CD14-positive monocyte (primary cell): ENCODE measurements around the gene HLA-DRA. TPM values are rescaled to one million over a fixed set of nuclear protein-coding genes. Genes with fewer than 3 reads are reported as not detected.

Experiments
- DNase-seq, 3 donors: peaks; one replicate each; pipeline ENCODE4 v3.0.0-alpha.2; 2011 to 2022
- H2AFZ ChIP-seq: 2 replicates; pipeline ENCODE4 v1.6.0; 2012; ENCODE audit warnings: mild to moderate bottlenecking, low read depth, low read length, inconsistent platforms; ENCODE audit not compliant: insufficient read depth, poor library complexity, severe bottlenecking
- H3K27ac ChIP-seq, 2 donors: 1 replicate in 1 of 2; 2 replicates in 1 of 2; pipeline ENCODE4 v1.5.1; 2012 to 2013; ENCODE audit warnings: low read length in 2 of 2, control low read depth in 1 of 2, inconsistent platforms in 1 of 2, low read depth in 1 of 2, mild to moderate bottlenecking in 1 of 2
- H3K27me3 ChIP-seq, 2 donors: one replicate each; pipeline versions ENCODE4 v1.6.0 to v1.6.1; 2011 to 2013; ENCODE audit warnings: low read length in 2 of 2; ENCODE audit not compliant: control insufficient read depth in 2 of 2, insufficient read depth in 2 of 2
- H3K36me3 ChIP-seq, 2 donors: replicated peaks in 1 of 2; 1 replicate in 1 of 2; 2 replicates in 1 of 2; pipeline versions ENCODE4 v1.5.1 to v1.6.1; 2012 to 2013; ENCODE audit warnings: low read length in 2 of 2, control low read depth in 1 of 2, inconsistent platforms in 1 of 2, mild to moderate bottlenecking in 1 of 2; ENCODE audit not compliant: insufficient read depth in 2 of 2, control insufficient read depth in 1 of 2
- H3K4me1 ChIP-seq, 2 donors: 1 replicate in 1 of 2; 2 replicates in 1 of 2; pipeline versions ENCODE4 v1.5.1 to v1.6.1; 2012 to 2013; ENCODE audit warnings: low read length in 2 of 2, control low read depth in 1 of 2, inconsistent platforms in 1 of 2, mild to moderate bottlenecking in 1 of 2, moderate library complexity in 1 of 2; ENCODE audit not compliant: insufficient read depth in 2 of 2, control insufficient read depth in 1 of 2
- H3K4me2 ChIP-seq: replicated peaks from 2 replicates; pipeline ENCODE3; 2012; ENCODE audit warnings: low read length, moderate library complexity, mild to moderate bottlenecking; ENCODE audit not compliant: poor library complexity, severe bottlenecking; ENCODE audit errors: extremely low read depth
- H3K4me3 ChIP-seq, 3 experiments: fragments of 200-600 bp in 1 of 3; sonication (generic) in 1 of 3; replicated peaks in 1 of 3; 1 replicate in 2 of 3; 2 replicates in 1 of 3; pipeline ENCODE4 v1.5.1; 2011 to 2013; ENCODE audit warnings: low read length in 3 of 3, mild to moderate bottlenecking in 3 of 3, control low read depth in 2 of 3, low read depth in 2 of 3, inconsistent platforms in 1 of 3, moderate library complexity in 1 of 3
- H3K79me2 ChIP-seq: 2 replicates; pipeline ENCODE4 v1.6.0; 2012; ENCODE audit warnings: mild to moderate bottlenecking, control low read depth, inconsistent platforms, low read length, moderate library complexity; ENCODE audit not compliant: insufficient read depth
- H3K9ac ChIP-seq: 2 replicates; pipeline ENCODE4 v1.6.0; 2017; ENCODE audit warnings: low read length, mild to moderate bottlenecking; ENCODE audit not compliant: insufficient read depth, poor library complexity, severe bottlenecking
- H3K9me3 ChIP-seq, 2 donors: replicated peaks in 1 of 2; 1 replicate in 1 of 2; 2 replicates in 1 of 2; pipeline versions ENCODE4 v1.5.1 to v1.6.1; 2012 to 2013; ENCODE audit warnings: low read length in 2 of 2, control low read depth in 1 of 2; ENCODE audit not compliant: control insufficient read depth in 1 of 2, insufficient read depth in 1 of 2
- H4K20me1 ChIP-seq: 2 replicates; pipeline ENCODE4 v1.6.0; 2012; ENCODE audit warnings: mild to moderate bottlenecking, low read length, control low read depth, moderate library complexity; ENCODE audit not compliant: insufficient read depth
- H3K27ac Mint-ChIP-seq, 7 donors: one replicate each; pipeline ENCODE4 v1.8.0; 2020; ENCODE audit warnings: mild to moderate bottlenecking in 7 of 7, mixed read lengths in 7 of 7, moderate library complexity in 6 of 7, inconsistent platforms in 2 of 7
- H3K27me3 Mint-ChIP-seq, 3 donors: one replicate each; pipeline ENCODE4 v1.8.0; 2021 to 2022; ENCODE audit warnings: low read depth in 3 of 3, mild to moderate bottlenecking in 3 of 3, mixed read lengths in 3 of 3, moderate library complexity in 3 of 3, inconsistent platforms in 1 of 3
- H3K36me3 Mint-ChIP-seq, 2 donors: one replicate each; pipeline ENCODE4 v1.8.0; 2020; ENCODE audit warnings: mixed read lengths in 2 of 2, inconsistent platforms in 1 of 2, mild to moderate bottlenecking in 1 of 2
- H3K4me1 Mint-ChIP-seq: one replicate; pipeline ENCODE4 v1.8.0; 2020; ENCODE audit warnings: mild to moderate bottlenecking, mixed read lengths
- H3K4me3 Mint-ChIP-seq, 2 donors: one replicate each; pipeline ENCODE4 v1.8.0; 2020; ENCODE audit warnings: mild to moderate bottlenecking in 2 of 2, mixed read lengths in 2 of 2, moderate library complexity in 1 of 2
- H3K9me3 Mint-ChIP-seq, 7 donors: one replicate each; pipeline ENCODE4 v1.8.0; 2020 to 2022; ENCODE audit warnings: mixed read lengths in 7 of 7, mild to moderate bottlenecking in 6 of 7, moderate library complexity in 6 of 7, inconsistent platforms in 2 of 7
- WGBS: methylation state at CpG from one replicate; pipeline ENCODE4 v1.1.5; 2013; ENCODE audit warnings: missing lambda C conversion rate; ENCODE audit not compliant: insufficient coverage; 5-methylcytosine and 5-hydroxymethylcytosine counted together
- intact Hi-C, 2 donors: fragments of 100-400 bp; cut with micrococcal nuclease; formaldehyde crosslinking; loops; one replicate each; pipeline versions ENCODE4 v1.15.0 to v1.15.1; 2023
- polyA plus RNA-seq, 3 donors: library from polyadenylated mRNA; depleted of rRNA in 1 of 3; unstranded in 2 of 3; stranded (reverse) in 1 of 3; fragments of 300-500 nt in 2 of 3; fragments of >200 nt in 1 of 3; fragmentation: Illumina TruSeq in 2 of 3; gene quantifications; 1 replicate in 2 of 3; 2 replicates in 1 of 3; pipeline ENCODE4 v1.2.3, GENCODE V29; 2012 to 2021
- TF ChIP-seq, protein P1 (sequence below): fragments of 200-600 bp; IDR thresholded peaks from one replicate; pipeline ENCODE4 v1.8.0; 2022; ENCODE audit warnings: antibody characterized with exemption, mild to moderate bottlenecking

The HLA-DRA gene
- polyA plus RNA-seq, 3 donors: 4,194 to 5,181 (median 4,943) TPM

- no peak overlapping the region for H3K27ac ChIP-seq
- Mint-ChIP-seq H3K27me3 (peaks cover 13 to 30% (median 20%) of the 10 kb centered on the region in 3 donors), H3K4me3 (no peak overlapping the region), H3K36me3 (no peaks in the 10 kb centered on the region), H3K4me1 (peaks cover 11% of the 10 kb centered on the region), H3K27ac (no peak overlapping the region), H3K9me3 (peaks cover 0 to 2% (median 0%) of the 10 kb centered on the region in 7 donors)
- H3K9ac ChIP-seq: no peak overlapping the region
- H3K9me3 ChIP-seq: no peaks in the 10 kb centered on the region
- peak overlapping the region; percentile 32 for H2AFZ ChIP-seq
- no peaks in the 10 kb centered on the region for H3K79me2 ChIP-seq
- intact Hi-C loops: loop anchor here in 1 of 2 donors (10.0 kb wide), 1 partner anchor 171 kb away; no protein-coding TSS in a partner anchor
- 100% methylated on average over 1 of the region's 3 CpGs for WGBS
- H3K27me3 ChIP-seq: peaks cover 10% of the 10 kb centered on the region in 2 donors
- TF ChIP-seq, protein P1, sequence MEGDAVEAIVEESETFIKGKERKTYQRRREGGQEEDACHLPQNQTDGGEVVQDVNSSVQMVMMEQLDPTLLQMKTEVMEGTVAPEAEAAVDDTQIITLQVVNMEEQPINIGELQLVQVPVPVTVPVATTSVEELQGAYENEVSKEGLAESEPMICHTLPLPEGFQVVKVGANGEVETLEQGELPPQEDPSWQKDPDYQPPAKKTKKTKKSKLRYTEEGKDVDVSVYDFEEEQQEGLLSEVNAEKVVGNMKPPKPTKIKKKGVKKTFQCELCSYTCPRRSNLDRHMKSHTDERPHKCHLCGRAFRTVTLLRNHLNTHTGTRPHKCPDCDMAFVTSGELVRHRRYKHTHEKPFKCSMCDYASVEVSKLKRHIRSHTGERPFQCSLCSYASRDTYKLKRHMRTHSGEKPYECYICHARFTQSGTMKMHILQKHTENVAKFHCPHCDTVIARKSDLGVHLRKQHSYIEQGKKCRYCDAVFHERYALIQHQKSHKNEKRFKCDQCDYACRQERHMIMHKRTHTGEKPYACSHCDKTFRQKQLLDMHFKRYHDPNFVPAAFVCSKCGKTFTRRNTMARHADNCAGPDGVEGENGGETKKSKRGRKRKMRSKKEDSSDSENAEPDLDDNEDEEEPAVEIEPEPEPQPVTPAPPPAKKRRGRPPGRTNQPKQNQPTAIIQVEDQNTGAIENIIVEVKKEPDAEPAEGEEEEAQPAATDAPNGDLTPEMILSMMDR: no peak
- no peak overlapping the region for H3K4me3 ChIP-seq
- no peaks in the 10 kb centered on the region for H4K20me1 ChIP-seq
- peaks cover 4 to 6% of the 10 kb centered on the region in 2 donors for H3K4me1 ChIP-seq
- no peak for DNase-seq
- H3K36me3 ChIP-seq: no peaks in the 10 kb centered on the region
- H3K4me2 ChIP-seq: no peak overlapping the region
Measured at GRCh38 chr6:32416036-32416435, 23.7 kb upstream of the HLA-DRA start.

- intact Hi-C loops: loop anchor here in 1 of 2 donors (5.0 kb wide), 1 partner anchor 278 kb away; no protein-coding TSS in a partner anchor
- H3K9me3 Mint-ChIP-seq: no peaks in the 10 kb centered on the region
- H3K36me3 Mint-ChIP-seq: no peaks in the 10 kb centered on the region
- 100% methylated on average over 1 of the region's 3 CpGs for WGBS
- Histone ChIP-seq H3K9ac (no peak overlapping the region), H3K36me3 (no peaks in the 10 kb centered on the region), H3K9me3 (no peaks in the 10 kb centered on the region), H3K4me1 (no peaks in the 10 kb centered on the region), H3K4me3 (no peak overlapping the region), H3K4me2 (no peak overlapping the region), H3K27me3 (peaks cover 0 to 5% of the 10 kb centered on the region in 2 donors), H4K20me1 (no peaks in the 10 kb centered on the region), H3K79me2 (no peaks in the 10 kb centered on the region), H2AFZ (no peak overlapping the region), H3K27ac (no peak overlapping the region)
- TF ChIP-seq, protein P1: no peak
- H3K4me3 Mint-ChIP-seq: no peak overlapping the region
- peak in 1 of 3 donors; percentile 35 for DNase-seq
- H3K27ac Mint-ChIP-seq: no peak overlapping the region
- H3K27me3 Mint-ChIP-seq: peaks cover 0 to 12% (median 7%) of the 10 kb centered on the region in 3 donors
- no peaks in the 10 kb centered on the region for H3K4me1 Mint-ChIP-seq
Measured at GRCh38 chr6:32424589-32425300, 14.9 kb upstream of the HLA-DRA start.
